AG04450 (cell line): ENCODE results near the gene STRBP. TPM values are rescaled to one million over a fixed set of nuclear protein-coding genes. Genes with fewer than 3 reads are reported as not detected.
"Not testable (repeated sequence)": the region's sequence is repeated elsewhere in the genome, so short reads cannot be mapped to it uniquely, and the experiment has no call there.

Experiments
- CTCF ChIA-PET: fragments of 300-600, 350-600 bp; formaldehyde crosslinking; extraction: SDS; loops from one replicate; lab custom pipeline; 2022; ENCODE audit warnings: antibody characterized with exemption, inconsistent platforms; lab: Charles Lee
- POLR2A ChIA-PET: fragments of 350-600 bp; formaldehyde crosslinking; extraction: SDS; loops from one replicate; lab custom pipeline; 2021; ENCODE audit warnings: antibody characterized with exemption, inconsistent platforms; lab: Yijun Ruan, JAX
- DNase-seq: peaks from one replicate; pipeline ENCODE4 v3.0.0-alpha.2; 2011; ENCODE audit warnings: low read depth, low spot score
- H3K27ac ChIP-seq: one replicate; pipeline ENCODE4 v1.5.1; 2012; ENCODE audit warnings: low read depth, low read length, control low read depth
- H3K27me3 ChIP-seq: one replicate; pipeline ENCODE4 v1.6.0; 2012; ENCODE audit warnings: low read length; ENCODE audit not compliant: control insufficient read depth, insufficient read depth
- H3K4me3 ChIP-seq: 2 replicates; pipeline ENCODE4 v1.5.1; 2011; ENCODE audit warnings: mild to moderate bottlenecking, low read depth, low read length, control low read depth
- H3K9me3 ChIP-seq: 2 replicates; pipeline ENCODE4 v1.5.1; 2012; ENCODE audit warnings: low read length; ENCODE audit not compliant: control insufficient read depth, insufficient read depth
- polyA plus RNA-seq: library from polyadenylated mRNA; depleted of rRNA; stranded (reverse); fragments of >200 nt; gene quantifications from 2 replicates; pipeline ENCODE4 v1.2.3, GENCODE V29; 2011
- TF ChIP-seq, protein P1 (sequence below): IDR thresholded peaks from 2 replicates; pipeline ENCODE4 v1.5.1; 2011; ENCODE audit warnings: low read depth, low read length, control low read depth, inconsistent platforms

Gene STRBP
- polyA plus RNA-seq, 1 experiment, result 6.3 TPM

DNA sequence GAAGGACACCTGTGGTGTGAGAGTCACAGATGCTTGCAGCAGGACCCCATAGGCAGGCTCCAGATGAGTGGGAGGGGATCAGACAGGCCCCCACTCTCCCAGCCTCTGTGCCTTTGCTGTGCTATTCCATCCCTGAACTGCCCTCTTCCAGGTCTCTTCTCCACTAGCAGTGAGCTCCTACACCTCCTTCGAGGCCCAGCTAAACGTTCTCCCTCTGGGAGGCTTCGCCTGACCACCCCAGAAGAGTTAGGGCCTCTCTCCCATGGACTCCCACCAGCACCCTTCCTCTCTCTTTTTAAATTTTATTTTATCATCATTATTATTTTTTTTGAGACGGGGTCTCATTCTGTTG lies 35.9 kb upstream of the STRBP start:
- DNase-seq, result no peak
- Histone ChIP-seq H3K27me3 (peaks cover 11% of the 10 kb centered on the region), H3K9me3 (no peaks in the 10 kb centered on the region), H3K27ac (no peak overlapping the region), H3K4me3 (no peak overlapping the region)
- TF ChIP-seq, protein P1, sequence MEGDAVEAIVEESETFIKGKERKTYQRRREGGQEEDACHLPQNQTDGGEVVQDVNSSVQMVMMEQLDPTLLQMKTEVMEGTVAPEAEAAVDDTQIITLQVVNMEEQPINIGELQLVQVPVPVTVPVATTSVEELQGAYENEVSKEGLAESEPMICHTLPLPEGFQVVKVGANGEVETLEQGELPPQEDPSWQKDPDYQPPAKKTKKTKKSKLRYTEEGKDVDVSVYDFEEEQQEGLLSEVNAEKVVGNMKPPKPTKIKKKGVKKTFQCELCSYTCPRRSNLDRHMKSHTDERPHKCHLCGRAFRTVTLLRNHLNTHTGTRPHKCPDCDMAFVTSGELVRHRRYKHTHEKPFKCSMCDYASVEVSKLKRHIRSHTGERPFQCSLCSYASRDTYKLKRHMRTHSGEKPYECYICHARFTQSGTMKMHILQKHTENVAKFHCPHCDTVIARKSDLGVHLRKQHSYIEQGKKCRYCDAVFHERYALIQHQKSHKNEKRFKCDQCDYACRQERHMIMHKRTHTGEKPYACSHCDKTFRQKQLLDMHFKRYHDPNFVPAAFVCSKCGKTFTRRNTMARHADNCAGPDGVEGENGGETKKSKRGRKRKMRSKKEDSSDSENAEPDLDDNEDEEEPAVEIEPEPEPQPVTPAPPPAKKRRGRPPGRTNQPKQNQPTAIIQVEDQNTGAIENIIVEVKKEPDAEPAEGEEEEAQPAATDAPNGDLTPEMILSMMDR, result no peak
- POLR2A ChIA-PET, result no interaction called here
- CTCF ChIA-PET, result no interaction called here

DNA sequence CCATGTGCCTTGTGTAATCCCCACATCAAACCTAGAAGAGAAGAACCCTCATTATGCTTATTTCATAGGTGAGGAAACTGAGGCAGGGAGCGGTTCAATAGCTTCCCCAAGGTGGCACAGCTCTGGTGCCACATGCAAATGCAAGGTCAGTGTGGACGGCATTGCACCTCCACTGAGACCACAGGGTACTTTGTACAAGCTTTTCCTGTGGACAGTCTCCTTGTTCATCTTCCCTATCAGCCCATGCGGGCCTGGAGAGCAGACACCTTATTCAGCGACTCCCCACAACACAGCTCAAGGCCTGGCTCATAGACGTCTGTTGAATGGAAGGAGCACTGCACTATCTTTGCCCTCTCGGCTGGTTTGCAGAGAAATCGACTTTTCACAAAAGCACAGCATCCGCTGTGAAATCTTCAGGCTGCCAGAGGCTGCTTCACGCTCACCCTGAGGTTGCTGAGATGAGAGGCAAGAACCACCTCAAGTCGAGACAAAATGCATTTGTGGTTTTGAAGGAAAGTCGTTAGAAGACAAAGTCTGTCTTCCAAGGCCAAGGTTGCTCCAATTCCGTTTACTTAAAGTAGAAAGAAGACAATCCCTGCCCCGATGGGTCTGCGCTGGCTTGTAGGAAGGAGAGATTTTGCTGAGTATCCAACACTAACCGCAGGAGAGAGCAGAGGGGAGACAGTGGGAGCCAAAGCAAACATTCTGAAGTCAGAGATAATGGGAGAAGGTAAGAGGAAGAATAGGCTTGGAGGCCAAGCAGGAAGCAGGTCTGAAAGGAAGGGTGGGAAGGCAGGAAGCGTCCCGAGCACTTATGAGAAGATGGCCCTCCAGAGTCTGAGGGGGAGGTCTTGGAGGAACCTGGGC lies 34.2 kb upstream of the STRBP start:
- H3K4me3 ChIP-seq, result no peak overlapping the region
- DNase-seq, result no peak
- TF ChIP-seq, protein P1, result no peak
- H3K27me3 ChIP-seq, result peaks cover 11% of the 10 kb centered on the region
- ChIA-PET CTCF (no interaction called here), POLR2A (no interaction called here)
- no peak overlapping the region for H3K27ac ChIP-seq
- no peaks in the 10 kb centered on the region for H3K9me3 ChIP-seq

DNA sequence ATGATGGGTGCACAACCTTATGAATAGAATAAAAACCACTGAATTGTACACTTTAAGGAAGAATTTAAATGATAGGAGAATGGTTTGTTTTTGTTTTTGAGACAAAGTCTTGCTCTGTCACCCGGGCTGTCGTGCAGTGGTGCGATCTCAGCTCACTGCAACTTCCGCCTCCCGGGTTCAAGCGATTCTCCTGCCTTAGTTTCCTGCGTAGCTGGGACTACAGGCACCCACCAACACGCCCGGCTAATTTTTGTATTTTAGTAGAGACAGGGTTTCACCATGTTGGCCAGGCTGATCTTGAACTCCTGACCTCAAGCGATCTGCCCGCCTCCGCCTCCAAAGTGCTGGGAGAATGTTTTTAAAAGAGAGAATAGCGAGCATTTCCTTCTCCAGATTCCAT lies 33.5 kb upstream of the STRBP start:
- peaks cover 10% of the 10 kb centered on the region for H3K27me3 ChIP-seq

DNA sequence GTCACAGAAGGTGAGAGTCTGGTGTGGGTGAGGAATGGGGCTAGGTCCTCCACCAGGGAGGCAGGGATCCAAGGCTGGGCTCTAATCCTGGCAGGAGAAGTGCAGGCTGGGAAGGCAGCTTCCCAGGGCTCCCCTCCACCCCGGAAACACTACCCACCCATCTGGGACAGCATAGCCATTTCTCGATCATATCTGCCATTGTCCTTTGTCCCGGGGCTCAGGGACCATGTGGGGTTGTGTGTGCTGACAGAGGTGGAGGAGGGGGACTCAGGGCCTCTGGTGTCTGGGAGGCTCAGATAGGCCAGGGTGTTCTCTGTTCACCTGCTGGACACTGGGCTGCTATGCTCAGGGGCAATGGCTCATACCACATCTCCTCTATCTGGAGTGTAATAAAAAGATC lies 32.2 kb upstream of the STRBP start:
- POLR2A ChIA-PET, result interaction anchor here (0.7 kb wide), 1 partner anchor 183 kb away, joined by 5 read pairs; no protein-coding TSS in a partner anchor

More for the DNA sequence above, 33.5 kb upstream of the STRBP start:
- CTCF ChIA-PET, H3K27ac ChIP-seq, H3K9me3 ChIP-seq, POLR2A ChIA-PET, DNase-seq, H3K4me3 ChIP-seq: not testable (repeated sequence)

DNA sequence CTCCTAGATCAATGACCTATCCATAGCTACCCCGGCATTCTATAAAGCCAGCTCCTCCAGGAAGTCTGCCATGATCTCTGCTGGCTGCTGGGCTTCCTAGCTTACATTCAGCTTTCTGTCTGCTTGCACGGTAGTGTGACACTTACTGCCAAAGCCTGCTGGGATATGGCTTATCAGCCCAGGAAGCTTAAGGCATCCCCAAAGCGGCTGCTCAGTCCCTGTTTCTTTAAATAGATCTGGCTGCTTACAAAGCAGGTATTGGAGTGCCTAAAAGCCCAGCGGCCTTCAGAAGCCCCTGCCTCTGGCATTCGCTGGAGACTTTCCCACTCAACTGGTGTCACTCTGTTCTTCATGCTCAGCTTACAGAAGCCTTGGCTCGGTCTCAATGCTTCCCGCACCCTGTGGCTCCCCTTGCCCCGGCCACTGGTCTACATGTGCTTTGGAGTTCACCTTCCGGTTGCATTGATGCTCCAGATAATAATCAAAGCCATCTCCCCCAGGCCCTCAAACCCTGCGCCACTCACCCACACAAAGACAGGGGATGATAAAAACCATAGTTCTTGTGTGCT lies 31.3 kb upstream of the STRBP start:
- Histone ChIP-seq H3K27ac (no peak overlapping the region), H3K4me3 (no peak overlapping the region), H3K9me3 (no peaks in the 10 kb centered on the region), H3K27me3 (peaks cover 6% of the 10 kb centered on the region)
- DNase-seq, result no peak
- POLR2A ChIA-PET, result no interaction called here
- TF ChIP-seq, protein P1, result no peak
- CTCF ChIA-PET, result no interaction called here

More for the DNA sequence above, 32.2 kb upstream of the STRBP start:
- DNase-seq, result no peak
- Histone ChIP-seq H3K27me3 (peaks cover 6% of the 10 kb centered on the region), H3K27ac (no peak overlapping the region), H3K9me3 (no peaks in the 10 kb centered on the region), H3K4me3 (no peak overlapping the region)
- CTCF ChIA-PET, result no interaction called here
- TF ChIP-seq, protein P1, result no peak
